ENCODE results near the gene CBX8. TPM values are rescaled to one million over a fixed set of nuclear protein-coding genes. Genes with fewer than 3 reads are reported as not detected.

Gene CBX8
- total and polyA plus RNA-seq, 2 of the 13 experiments (the other 11 are each of a cell fraction or from before 2014, with no cell fraction given), result 0.34 to 12.6 TPM

- H3K4me3 ChIP-seq (replicated peaks in 1 of 3; ENCODE audit: insufficient read depth in 1 of 3, low read depth in 2 of 3, low read length in 3 of 3), result peak overlapping the region; percentile 77 to 100 (median 87)
- peak; percentile 4 for FAIRE-seq
- WGBS (ENCODE audit: low lambda C conversion rate), result 1% methylated on average over 26 of the region's 30 CpGs
- no peak for DNase-seq (ENCODE audit: low spot score)
- ChIA-PET POLR2A (interaction anchor here (0.8 to 11.1 kb wide), 25 partner anchors 8 to 858 kb away, joined by 3 to 333 read pairs (median 10); partner anchors contain the start of genes CBX2 and CBX8), CTCF (ENCODE audit: low intra/inter-chr PET ratio, low total read pairs) (interaction anchor here (1.5 kb wide), 1 partner anchor 27 kb away, joined by 5 read pairs; no protein-coding TSS in a partner anchor)
- H2AFZ ChIP-seq (ENCODE audit: low read length), result no peak overlapping the region
- peaks cover 39% of the 10 kb centered on the region for H3K79me2 ChIP-seq (ENCODE audit: insufficient read depth, low read length)
- peak overlapping the region; percentile 97 for H3K4me2 ChIP-seq (ENCODE audit: low read depth, low read length)
- in situ Hi-C loops (cut with HindIII; ENCODE audit: extremely low pct_ligation_motif_present, low pct_unique_long_range_greater_than_20kb) (loop anchor here (5.0 kb wide), 1 partner anchor 154 kb away; no protein-coding TSS in a partner anchor), intact Hi-C loops (cut with micrococcal nuclease; ENCODE audit: unreplicated experiment) (loop anchor here (5.0 to 10.0 kb wide), 3 partner anchors 41 to 93 kb away; partner anchors contain the start of gene CBX8)
- H3K36me3 ChIP-seq (replicated peaks in 1 of 2; ENCODE audit: control insufficient read depth in 1 of 2, insufficient read depth in 2 of 2, low read length in 2 of 2), result peaks cover 11 to 12% of the 10 kb centered on the region in 2 experiments
- peaks cover 44% of the 10 kb centered on the region for H4K20me1 ChIP-seq (ENCODE audit: insufficient read depth, low read length)
- BruUV-seq (replicated peaks), result TSS peak; percentile 59
- peak overlapping the region; percentile 79 for H3K9ac ChIP-seq (ENCODE audit: insufficient read depth, low read depth, low read length)
- peaks cover 73% of the 10 kb centered on the region for H3K4me1 ChIP-seq (ENCODE audit: insufficient read depth, low read length)
- no peaks in the 10 kb centered on the region; a peak in 1 of 5 replicates for H3K27me3 ChIP-seq (ENCODE audit: control insufficient read depth in 1 of 2, insufficient read depth in 2 of 2, low read length in 2 of 2)
- peak overlapping the region; percentile 71 for H3K27ac ChIP-seq (ENCODE audit: extremely low read length, insufficient read depth, low read length)
- ATAC-seq, result no peak
- H3K9me3 ChIP-seq (ENCODE audit: low read length), result no peaks in the 10 kb centered on the region
- TF ChIP-seq ZEB1 (IDR thresholded peaks at IDR 0.05; ENCODE audit: insufficient replicate concordance, low read depth), result peak; percentile 1
- no peak for TF ChIP-seq ZBTB10 (CRISPR knock-in tag; IDR thresholded peaks at IDR 0.05; ENCODE audit: borderline replicate concordance)
- TF ChIP-seq IRF9 (CRISPR knock-in tag; IDR thresholded peaks at IDR 0.05; ENCODE audit: borderline replicate concordance), result no peak
- TF ChIP-seq ZBTB46 (CRISPR knock-in tag; IDR thresholded peaks at IDR 0.05; ENCODE audit: borderline replicate concordance), result no peak
- TF ChIP-seq TOE1 (CRISPR knock-in tag; IDR thresholded peaks at IDR 0.05), result no peak
- no peak for TF ChIP-seq HOXA9 (CRISPR knock-in tag; IDR thresholded peaks at IDR 0.05; ENCODE audit: borderline replicate concordance)
- TF ChIP-seq NFE2L2 (IDR thresholded peaks at IDR 0.05; ENCODE audit: low read length), result no peak
- 0 out of 2 replicates have a peak, but pooled peaks have one; percentile 2 for TF ChIP-seq HES4 (CRISPR knock-in tag; IDR thresholded peaks at IDR 0.05; ENCODE audit: borderline replicate concordance)
- peak; percentile 27; the same call in 1 of the 2 replicates for TF ChIP-seq ZNF605 (CRISPR knock-in tag; IDR thresholded peaks at IDR 0.05)
- no peak for TF ChIP-seq KAT2B (IDR thresholded peaks at IDR 0.05; ENCODE audit: borderline replicate concordance, low read depth, low read length)
- TF ChIP-seq ZNF768 (CRISPR knock-in tag; IDR thresholded peaks at IDR 0.05), result no peak
- TF ChIP-seq MTF1 (CRISPR knock-in tag; IDR thresholded peaks at IDR 0.05), result no peak
- no peak for TF ChIP-seq TAF1 (CRISPR knock-in tag; IDR thresholded peaks at IDR 0.05)
- no peak for TF ChIP-seq PBX2 (CRISPR knock-in tag; IDR thresholded peaks at IDR 0.05)
- TF ChIP-seq SIX1 (CRISPR knock-in tag; IDR thresholded peaks at IDR 0.05; ENCODE audit: borderline replicate concordance), result no peak
- 0 out of 2 replicates have a peak, but pooled peaks have one; percentile 37 for TF ChIP-seq WIZ (CRISPR knock-in tag; IDR thresholded peaks at IDR 0.05)
- no peak for TF ChIP-seq ZNF333 (CRISPR knock-in tag; IDR thresholded peaks at IDR 0.05; ENCODE audit: borderline replicate concordance)
These were observed 41.1 kb upstream of the CBX8 start for GRCh38 chr17:79837888-79838521.

Data from HepG2 (cell line).